ENCODE results near the gene DCC.

Gene DCC, protein sequence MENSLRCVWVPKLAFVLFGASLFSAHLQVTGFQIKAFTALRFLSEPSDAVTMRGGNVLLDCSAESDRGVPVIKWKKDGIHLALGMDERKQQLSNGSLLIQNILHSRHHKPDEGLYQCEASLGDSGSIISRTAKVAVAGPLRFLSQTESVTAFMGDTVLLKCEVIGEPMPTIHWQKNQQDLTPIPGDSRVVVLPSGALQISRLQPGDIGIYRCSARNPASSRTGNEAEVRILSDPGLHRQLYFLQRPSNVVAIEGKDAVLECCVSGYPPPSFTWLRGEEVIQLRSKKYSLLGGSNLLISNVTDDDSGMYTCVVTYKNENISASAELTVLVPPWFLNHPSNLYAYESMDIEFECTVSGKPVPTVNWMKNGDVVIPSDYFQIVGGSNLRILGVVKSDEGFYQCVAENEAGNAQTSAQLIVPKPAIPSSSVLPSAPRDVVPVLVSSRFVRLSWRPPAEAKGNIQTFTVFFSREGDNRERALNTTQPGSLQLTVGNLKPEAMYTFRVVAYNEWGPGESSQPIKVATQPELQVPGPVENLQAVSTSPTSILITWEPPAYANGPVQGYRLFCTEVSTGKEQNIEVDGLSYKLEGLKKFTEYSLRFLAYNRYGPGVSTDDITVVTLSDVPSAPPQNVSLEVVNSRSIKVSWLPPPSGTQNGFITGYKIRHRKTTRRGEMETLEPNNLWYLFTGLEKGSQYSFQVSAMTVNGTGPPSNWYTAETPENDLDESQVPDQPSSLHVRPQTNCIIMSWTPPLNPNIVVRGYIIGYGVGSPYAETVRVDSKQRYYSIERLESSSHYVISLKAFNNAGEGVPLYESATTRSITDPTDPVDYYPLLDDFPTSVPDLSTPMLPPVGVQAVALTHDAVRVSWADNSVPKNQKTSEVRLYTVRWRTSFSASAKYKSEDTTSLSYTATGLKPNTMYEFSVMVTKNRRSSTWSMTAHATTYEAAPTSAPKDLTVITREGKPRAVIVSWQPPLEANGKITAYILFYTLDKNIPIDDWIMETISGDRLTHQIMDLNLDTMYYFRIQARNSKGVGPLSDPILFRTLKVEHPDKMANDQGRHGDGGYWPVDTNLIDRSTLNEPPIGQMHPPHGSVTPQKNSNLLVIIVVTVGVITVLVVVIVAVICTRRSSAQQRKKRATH (N-terminal part only)

DNA sequence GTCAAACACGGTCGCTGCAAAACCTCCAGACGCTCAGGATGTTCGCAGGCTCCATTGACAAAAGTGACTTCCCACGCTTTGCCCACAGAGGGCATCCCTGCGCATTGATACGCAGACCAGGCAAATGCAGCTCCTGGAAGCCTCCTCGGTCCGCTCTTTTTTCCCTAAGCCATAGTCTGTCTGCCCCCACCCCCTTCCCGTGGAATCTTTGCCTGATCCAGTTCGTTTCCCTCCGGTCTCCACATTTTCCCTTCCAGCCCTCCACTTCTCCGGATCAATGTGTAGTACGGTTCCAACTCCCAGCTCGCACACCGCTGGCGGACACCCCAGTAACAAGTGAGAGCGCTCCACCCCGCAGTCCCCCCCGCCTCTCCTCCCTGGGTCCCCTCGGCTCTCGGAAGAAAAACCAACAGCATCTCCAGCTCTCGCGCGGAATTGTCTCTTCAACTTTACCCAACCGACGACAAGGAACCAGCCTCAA, at the start of gene DCC:
Gene DCC (plus strand): TSS at position 307 of the 481 bp plus-strand sequence. CDS start 591 bp downstream, outside the sequence.
- H3K4me3 ChIP-seq (ENCODE audit: low read depth, low read length), result peak within 1 kb of the TSS; percentile 43
- TF ChIP-seq, protein P1, sequence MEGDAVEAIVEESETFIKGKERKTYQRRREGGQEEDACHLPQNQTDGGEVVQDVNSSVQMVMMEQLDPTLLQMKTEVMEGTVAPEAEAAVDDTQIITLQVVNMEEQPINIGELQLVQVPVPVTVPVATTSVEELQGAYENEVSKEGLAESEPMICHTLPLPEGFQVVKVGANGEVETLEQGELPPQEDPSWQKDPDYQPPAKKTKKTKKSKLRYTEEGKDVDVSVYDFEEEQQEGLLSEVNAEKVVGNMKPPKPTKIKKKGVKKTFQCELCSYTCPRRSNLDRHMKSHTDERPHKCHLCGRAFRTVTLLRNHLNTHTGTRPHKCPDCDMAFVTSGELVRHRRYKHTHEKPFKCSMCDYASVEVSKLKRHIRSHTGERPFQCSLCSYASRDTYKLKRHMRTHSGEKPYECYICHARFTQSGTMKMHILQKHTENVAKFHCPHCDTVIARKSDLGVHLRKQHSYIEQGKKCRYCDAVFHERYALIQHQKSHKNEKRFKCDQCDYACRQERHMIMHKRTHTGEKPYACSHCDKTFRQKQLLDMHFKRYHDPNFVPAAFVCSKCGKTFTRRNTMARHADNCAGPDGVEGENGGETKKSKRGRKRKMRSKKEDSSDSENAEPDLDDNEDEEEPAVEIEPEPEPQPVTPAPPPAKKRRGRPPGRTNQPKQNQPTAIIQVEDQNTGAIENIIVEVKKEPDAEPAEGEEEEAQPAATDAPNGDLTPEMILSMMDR (conservative IDR thresholded peaks at IDR 0.05; ENCODE audit: low read depth, low read length), result peak; percentile 59
- DNase-seq (ENCODE audit: low read depth), result peak; percentile 65

- DNase-seq (ENCODE audit: low read depth), result peak; percentile 33
- TF ChIP-seq, protein P1 (conservative IDR thresholded peaks at IDR 0.05; ENCODE audit: low read depth, low read length), result no peak
- H3K4me3 ChIP-seq (ENCODE audit: low read depth, low read length), result no peak overlapping the region
These were observed 29.3 kb upstream of the DCC start for GRCh38 chr18:52310651-52311050.

- DNase-seq (ENCODE audit: low read depth), result no peak
- TF ChIP-seq, protein P1 (conservative IDR thresholded peaks at IDR 0.05; ENCODE audit: low read depth, low read length), result no peak
- no peak overlapping the region for H3K4me3 ChIP-seq (ENCODE audit: low read depth, low read length)
These were observed 28.7 kb upstream of the DCC start for GRCh38 chr18:52311331-52311730.

DNA sequence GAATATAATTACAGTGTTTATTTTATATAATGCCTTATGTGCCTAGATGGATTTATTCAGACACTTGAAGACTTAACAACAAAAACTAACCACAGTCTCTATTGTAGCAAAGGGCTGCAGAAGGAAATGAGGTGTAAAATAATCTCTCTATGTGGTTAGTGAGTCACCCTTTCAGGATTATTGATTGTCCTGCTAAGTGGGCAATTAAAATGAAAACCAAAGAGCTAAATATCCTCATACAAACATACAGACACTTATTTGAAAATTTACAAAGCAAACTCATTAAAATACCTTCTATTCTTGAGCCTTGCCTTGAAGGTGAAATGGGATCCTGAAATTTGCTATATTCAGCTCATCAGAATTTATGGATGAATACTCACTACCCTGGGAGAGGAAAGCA, 27.7 kb upstream of the DCC start:
- TF ChIP-seq, protein P1 (conservative IDR thresholded peaks at IDR 0.05; ENCODE audit: low read depth, low read length), result no peak
- no peak overlapping the region for H3K4me3 ChIP-seq (ENCODE audit: low read depth, low read length)
- DNase-seq (ENCODE audit: low read depth), result no peak

- H3K4me3 ChIP-seq (ENCODE audit: low read depth, low read length), result no peak overlapping the region
- no peak for DNase-seq (ENCODE audit: low read depth)
- TF ChIP-seq, protein P1 (conservative IDR thresholded peaks at IDR 0.05; ENCODE audit: low read depth, low read length), result no peak
These were observed 26.8 kb upstream of the DCC start for GRCh38 chr18:52313213-52313612.

- TF ChIP-seq, protein P1 (conservative IDR thresholded peaks at IDR 0.05; ENCODE audit: low read depth, low read length), result no peak
- DNase-seq (ENCODE audit: low read depth), result peak; percentile 36
- H3K4me3 ChIP-seq (ENCODE audit: low read depth, low read length), result no peak overlapping the region
These were observed 20.5 kb upstream of the DCC start for GRCh38 chr18:52319424-52319983.

Data from choroid plexus epithelial cell (primary cell).